HG03045 (cell line): ENCODE results near the gene FGF8.
"Not testable (repeated sequence)": the region's sequence is repeated elsewhere in the genome, so short reads cannot be mapped to it uniquely, and the experiment has no call there.

ENCODE experiments used
- ATAC-seq: cut with Tn5 transposase; IDR thresholded peaks from one replicate; pipeline ENCODE4 v1.9.1; 2021; ENCODE audit warnings: mild to moderate bottlenecking, moderate library complexity; ENCODE audit not compliant: unreplicated experiment

FGF8 gene, protein sequence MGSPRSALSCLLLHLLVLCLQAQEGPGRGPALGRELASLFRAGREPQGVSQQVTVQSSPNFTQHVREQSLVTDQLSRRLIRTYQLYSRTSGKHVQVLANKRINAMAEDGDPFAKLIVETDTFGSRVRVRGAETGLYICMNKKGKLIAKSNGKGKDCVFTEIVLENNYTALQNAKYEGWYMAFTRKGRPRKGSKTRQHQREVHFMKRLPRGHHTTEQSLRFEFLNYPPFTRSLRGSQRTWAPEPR

DNA sequence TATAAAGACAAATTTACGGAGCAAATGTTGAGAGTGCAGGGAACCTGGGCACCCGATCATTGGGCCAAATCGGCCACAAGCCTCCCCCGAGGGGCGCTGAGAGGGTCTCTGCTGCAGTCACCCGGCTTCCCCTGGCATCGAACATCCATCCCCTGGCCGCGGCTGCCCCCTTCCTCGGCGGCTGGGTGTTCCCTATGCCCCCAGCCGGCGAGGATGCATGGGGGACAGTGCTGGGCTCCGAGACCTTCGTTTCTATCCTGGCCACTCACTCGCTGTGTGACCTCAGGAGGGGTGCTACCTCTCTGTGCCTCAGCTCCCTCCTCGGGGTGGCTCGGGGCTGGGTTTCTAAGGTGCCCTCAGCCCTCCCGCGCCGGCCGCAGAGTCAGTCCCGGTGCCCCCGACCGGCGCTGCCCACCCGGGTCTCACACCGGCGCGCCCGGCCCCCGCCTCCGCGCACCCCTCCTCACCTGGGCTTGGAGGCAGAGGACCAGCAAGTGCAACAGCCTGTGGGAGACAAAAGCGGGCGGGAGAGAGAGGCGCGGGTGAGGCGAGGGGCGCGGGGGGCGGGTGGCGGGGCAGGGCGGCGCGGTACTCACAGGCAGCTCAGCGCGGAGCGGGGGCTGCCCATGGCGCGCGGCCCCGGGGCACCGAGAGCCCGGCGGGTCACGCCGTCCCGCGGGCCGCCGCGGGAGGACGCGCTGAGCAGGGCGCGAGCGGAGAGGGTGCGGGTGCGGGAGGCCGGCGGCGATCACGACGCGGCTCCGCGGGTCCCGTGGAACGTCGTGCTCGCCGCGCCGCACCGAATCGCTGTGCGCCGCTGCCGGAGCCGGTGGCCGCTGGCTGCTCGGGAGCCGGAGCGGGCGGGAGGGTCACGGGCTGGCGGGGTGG is at the start of gene FGF8:
Gene FGF8, minus strand, starts transcription at position 842 of the 888 bp plus-strand sequence. Its CDS starts 214 bp downstream, at position 628.
- no peak for ATAC-seq

GRCh38 chr10:101824736-101825135 is 48.8 kb upstream of the FGF8 start:
- no peak for ATAC-seq

DNA sequence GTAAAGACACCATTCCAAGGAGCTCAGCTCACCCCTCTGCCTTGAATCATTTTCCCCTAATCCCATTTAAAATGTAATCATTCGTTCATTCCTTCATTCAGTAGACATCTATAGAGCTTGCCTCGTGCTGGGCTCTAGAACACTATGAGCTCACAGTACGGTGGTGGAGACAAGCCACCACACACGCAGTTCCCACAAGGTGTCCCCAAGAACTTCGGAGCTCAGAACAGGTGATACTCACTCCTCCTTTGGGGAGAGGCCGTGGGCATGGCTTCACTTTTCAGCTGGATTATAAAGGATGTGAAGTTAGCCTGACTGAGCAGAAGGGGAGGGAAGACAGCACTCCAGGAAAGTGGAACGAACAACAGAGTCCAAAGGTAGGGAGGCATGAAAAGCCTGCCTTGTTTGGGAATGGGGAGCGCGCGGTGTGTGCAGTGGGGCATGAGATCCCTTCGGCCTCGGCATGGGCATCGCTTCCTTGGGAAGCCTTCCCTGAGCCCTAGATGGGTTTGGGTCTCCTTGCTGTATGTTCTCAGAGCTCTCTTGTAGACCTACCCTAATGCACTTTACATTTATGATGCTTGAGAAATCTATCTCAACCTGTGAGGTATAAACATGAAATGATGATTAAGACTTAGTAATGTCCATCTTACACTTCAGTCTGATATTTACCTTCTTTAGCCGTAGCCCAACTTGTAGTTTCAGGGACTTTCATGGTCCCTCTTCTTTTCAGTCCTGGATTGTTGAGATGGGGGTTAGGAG is 43.1 kb upstream of the FGF8 start:
- peak; percentile 8 for ATAC-seq

- peak; percentile 87 for ATAC-seq
These were observed 42.4 kb upstream of the FGF8 start, which contains the start of gene OGA for GRCh38 chr10:101818119-101818871. OGA (minus strand) TSS chr10:101818444; CDS start chr10:101818022, 422 bp downstream.

DNA sequence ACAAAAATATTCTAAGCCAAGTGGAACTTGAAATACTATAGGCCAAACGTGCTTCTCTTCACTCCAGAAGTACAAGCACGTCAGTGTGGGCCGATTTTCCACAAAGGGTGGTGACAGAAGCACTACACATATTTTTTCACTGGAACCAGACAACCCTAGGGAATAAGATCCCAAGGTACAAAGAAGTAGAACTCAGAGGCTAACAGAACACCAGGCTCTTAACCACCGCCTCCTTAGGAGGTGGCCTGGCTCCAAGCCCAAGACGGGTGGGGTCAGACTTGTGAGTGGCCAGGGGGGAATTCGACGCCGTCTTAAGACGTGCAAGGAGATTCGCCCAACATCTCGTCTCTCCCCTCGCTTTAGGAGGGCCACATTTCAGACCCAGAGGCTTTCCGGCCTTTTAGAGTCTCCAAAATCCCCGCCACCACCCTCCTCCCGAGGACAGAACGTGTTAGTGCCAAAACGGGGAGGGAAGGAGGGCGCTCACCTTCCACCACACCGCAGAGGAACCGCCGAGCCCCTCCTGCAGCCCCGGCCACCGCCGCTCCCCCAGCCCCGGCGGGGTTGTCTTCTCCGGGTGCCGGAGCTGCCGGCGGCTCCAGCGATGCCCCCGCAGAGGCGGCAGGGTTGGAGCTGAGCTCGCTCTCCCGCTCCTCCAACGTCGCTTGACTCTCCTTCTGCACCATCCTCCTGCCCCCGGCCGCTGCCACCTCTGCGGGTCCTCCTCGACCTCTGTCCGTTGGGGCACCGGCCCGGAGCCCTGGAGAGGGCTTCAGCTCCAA is 41.6 kb upstream of the FGF8 start:
- peak; percentile 1 for ATAC-seq

DNA sequence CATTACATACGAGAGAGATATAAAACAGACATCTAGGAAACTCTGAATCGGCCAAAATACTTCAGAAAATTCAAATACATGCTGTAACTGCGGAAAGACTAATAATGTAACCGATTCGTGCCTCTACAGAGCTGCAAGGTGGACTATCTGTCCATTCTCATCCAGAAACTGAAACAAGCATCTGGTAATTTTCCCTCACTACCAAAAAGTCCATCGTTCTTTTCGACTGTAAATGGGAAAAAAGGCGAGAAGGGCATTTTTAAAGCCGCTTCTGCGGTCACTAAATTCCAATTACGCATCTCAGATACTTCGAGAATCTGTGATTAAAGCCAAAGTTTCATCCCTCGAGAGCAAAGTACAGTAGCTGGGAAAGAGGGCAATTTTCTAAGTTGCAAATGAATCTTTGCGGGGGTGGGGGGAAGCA is 41.0 kb upstream of the FGF8 start:
- no peak for ATAC-seq

GRCh38 chr10:101816376-101816775 is 40.5 kb upstream of the FGF8 start:
- ATAC-seq = no peak

GRCh38 chr10:101814466-101815071 is 38.7 kb upstream of the FGF8 start:
- no peak for ATAC-seq

GRCh38 chr10:101812606-101813005 is 36.7 kb upstream of the FGF8 start:
- no peak for ATAC-seq

- ATAC-seq = no peak
These were observed 31.2 kb upstream of the FGF8 start for GRCh38 chr10:101807158-101807557.

DNA sequence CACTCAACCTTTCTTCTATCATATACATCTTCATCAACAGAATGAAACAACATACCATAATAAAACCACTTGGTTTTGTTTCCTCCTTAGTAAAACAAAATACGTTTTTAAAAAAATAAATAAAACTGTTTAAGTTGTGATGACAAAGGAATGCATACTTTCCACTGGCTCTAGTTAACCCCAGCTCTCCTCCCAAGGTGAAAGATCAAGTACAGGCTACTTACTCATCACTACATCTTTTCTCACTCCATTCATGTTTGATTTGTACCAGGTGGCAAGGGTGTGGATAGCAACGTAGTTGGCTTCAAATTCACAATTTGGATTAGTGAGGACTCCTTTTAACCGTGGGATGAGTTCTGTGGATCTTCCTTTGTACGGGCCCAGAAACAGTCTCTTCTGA is 27.6 kb upstream of the FGF8 start:
- ATAC-seq = no peak

DNA sequence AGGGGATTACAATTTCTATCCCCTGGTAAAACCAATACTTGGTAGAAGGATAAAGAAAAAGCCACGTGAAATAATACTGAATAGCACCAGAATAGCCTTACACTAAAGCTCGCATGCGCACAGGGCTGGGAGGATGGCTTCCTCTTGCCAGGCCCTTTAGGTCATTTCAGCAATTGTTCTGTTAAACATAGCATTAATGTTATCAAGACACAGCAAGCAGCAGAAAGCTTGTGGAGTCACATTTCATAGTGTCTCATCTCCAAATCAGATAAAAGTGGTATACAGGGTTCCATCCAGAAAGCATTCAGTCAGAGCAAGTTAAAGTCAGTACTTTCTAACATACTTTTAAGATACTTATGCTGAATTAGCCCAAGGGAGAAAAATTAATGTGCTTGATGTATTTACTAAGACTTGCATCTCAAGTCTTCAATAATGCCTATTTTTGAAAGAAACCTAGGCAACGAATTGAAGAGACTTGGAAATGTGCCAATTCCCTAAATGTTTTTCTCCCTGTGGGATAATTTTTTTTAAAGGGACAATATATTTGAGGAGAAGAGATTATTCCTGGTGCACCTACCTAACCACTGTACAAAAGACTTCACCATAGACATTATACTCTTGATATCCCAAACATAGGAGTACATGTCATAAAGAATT is 21.6 kb upstream of the FGF8 start:
- ATAC-seq = no peak

DNA sequence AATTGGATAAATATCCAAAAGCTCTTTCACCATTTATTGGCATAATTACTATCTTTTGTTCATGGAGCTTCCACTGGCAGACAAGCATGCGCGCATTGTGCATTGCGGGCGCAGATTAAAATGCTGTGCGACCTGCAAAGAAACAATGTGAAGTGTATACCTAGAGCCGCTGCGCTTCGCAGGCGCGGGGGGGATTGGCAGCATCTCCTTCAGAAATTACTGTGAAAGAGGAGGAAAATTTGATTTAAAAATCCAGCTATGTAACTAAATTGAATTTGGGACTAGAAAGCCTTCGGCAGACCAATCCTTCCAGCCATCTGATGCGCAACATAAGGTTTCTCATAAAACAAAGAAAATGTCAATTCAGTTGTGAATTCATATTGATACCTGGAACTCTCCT is 17.6 kb upstream of the FGF8 start:
- ATAC-seq = no peak

DNA sequence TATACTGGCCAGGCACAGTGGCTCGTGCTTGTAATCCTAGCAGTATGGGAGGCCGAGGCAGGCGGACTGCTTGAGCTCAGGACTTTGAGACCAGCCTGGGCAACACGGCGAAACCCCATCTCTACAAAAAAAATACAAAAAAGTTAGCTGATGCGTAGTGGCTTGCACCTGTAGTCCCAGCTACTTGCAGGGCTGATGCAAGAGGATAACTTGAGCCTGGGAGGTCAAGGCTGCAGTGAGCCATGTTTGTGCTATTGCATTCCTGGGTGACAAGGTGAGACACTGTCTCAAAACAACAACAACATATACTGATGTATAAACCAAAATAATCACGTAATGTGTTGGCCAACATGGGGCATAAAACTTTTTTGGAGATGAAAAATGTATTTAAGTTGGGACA is 13.8 kb upstream of the FGF8 start:
- ATAC-seq = no peak

DNA sequence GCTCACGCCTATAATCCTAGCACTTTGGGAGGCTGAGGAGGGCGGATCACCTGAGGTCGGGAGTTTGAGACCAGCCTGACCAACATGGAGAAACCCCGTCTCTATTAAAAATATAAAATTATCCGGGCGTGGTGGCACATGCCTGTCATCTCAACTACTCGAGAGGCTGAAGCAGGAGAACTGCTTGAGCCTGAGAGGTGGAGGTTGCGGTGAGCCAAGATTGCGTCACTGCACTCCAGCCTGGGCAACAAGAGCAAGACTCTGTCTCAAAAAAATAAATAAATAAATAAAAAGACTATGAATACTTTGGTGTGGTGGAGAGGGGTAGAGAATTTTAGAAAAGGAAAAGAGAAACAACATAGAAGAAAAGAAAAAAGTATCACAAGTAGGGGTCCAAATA is 13.3 kb upstream of the FGF8 start:
- not testable (repeated sequence) for ATAC-seq

- ATAC-seq = no peak
These were observed 9.9 kb upstream of the FGF8 start for GRCh38 chr10:101785801-101786200.

- ATAC-seq = no peak
These were observed 8.6 kb upstream of the FGF8 start for GRCh38 chr10:101784558-101784957.

DNA sequence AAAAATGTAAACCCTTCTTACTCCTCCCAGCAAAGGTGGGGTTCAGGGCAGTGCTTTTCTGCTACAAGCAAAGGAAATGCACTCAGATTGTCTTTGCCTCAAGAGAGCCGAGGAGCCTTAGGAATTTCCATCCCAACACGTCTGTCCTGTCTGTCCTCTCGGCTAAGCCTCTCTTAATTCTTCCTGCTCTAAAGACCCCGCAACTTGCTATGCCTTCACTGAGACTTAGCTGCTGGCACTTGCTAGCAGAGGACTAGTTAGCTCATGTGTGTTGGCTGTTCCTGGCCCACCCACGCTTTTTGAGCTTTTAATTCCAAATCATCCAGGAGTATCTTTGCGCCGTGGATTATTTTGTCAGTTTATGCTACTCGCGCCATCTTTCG is 7.8 kb upstream of the FGF8 start:
- no peak for ATAC-seq
